ENCODE measurements around the gene LUZP2. TPM values are rescaled to one million over a fixed set of nuclear protein-coding genes. Genes with fewer than 3 reads are reported as not detected.

Gene LUZP2
- total RNA-seq, 1 donor from 2014 or later, result 42.0 TPM

- FAIRE-seq, result no peak
- DNase-seq (ENCODE audit: low spot score in 2 of 2), result no peak
Measured at GRCh38 chr11:24697522-24698111, 200.8 kb downstream of the LUZP2 start.

- no peak for DNase-seq (ENCODE audit: low spot score in 2 of 2)
- FAIRE-seq, result no peak
Measured at GRCh38 chr11:24704716-24705115, 207.9 kb downstream of the LUZP2 start.

- DNase-seq (ENCODE audit: low spot score in 2 of 2), result no peak
- no peak for FAIRE-seq
Measured at GRCh38 chr11:24705474-24705873, 208.6 kb downstream of the LUZP2 start.

GRCh38 chr11:24708616-24709015, 211.8 kb downstream of the LUZP2 start:
- FAIRE-seq (no peak), DNase-seq (ENCODE audit: low spot score in 2 of 2) (no peak)

- DNase-seq (ENCODE audit: low spot score in 2 of 2) (no peak), FAIRE-seq (no peak)
Measured at GRCh38 chr11:24709928-24710565, 213.2 kb downstream of the LUZP2 start.

- FAIRE-seq (no peak), DNase-seq (ENCODE audit: low spot score in 2 of 2) (no peak)
Measured at GRCh38 chr11:24714601-24715000, 217.7 kb downstream of the LUZP2 start.

GRCh38 chr11:24716403-24716802, 219.6 kb downstream of the LUZP2 start:
- FAIRE-seq (no peak), DNase-seq (ENCODE audit: low spot score in 2 of 2) (no peak)

- no peak for FAIRE-seq
- DNase-seq (ENCODE audit: low spot score in 2 of 2), result no peak
Measured at GRCh38 chr11:24723231-24723630, 226.4 kb downstream of the LUZP2 start.

- FAIRE-seq, result no peak
- DNase-seq (ENCODE audit: low spot score in 2 of 2), result no peak
Measured at GRCh38 chr11:24731554-24731953, 234.7 kb downstream of the LUZP2 start.

GRCh38 chr11:24734742-24735237, 237.9 kb downstream of the LUZP2 start:
- FAIRE-seq (no peak), DNase-seq (ENCODE audit: low spot score in 2 of 2) (no peak)

GRCh38 chr11:24738972-24739371, 242.1 kb downstream of the LUZP2 start:
- FAIRE-seq, result no peak
- DNase-seq (ENCODE audit: low spot score in 2 of 2), result no peak

GRCh38 chr11:24739637-24740036, 242.8 kb downstream of the LUZP2 start:
- FAIRE-seq (no peak), DNase-seq (ENCODE audit: low spot score in 2 of 2) (no peak)

GRCh38 chr11:24747275-24748251, 250.7 kb downstream of the LUZP2 start:
- FAIRE-seq, result no peak
- DNase-seq (ENCODE audit: low spot score in 2 of 2), result no peak

- no peak for DNase-seq (ENCODE audit: low spot score in 2 of 2)
- no peak for FAIRE-seq
Measured at GRCh38 chr11:24748261-24748660, 251.4 kb downstream of the LUZP2 start.

GRCh38 chr11:24754406-24754805, 257.6 kb downstream of the LUZP2 start:
- no peak for DNase-seq (ENCODE audit: low spot score in 2 of 2)
- FAIRE-seq, result no peak

- DNase-seq (ENCODE audit: low spot score in 2 of 2), result no peak
- no peak for FAIRE-seq
Measured at GRCh38 chr11:24755260-24755839, 258.5 kb downstream of the LUZP2 start.

- no peak for FAIRE-seq
- no peak for DNase-seq (ENCODE audit: low spot score in 2 of 2)
Measured at GRCh38 chr11:24759742-24760141, 262.9 kb downstream of the LUZP2 start.

- DNase-seq (ENCODE audit: low spot score in 2 of 2) (no peak), FAIRE-seq (no peak)
Measured at GRCh38 chr11:24760681-24761080, 263.8 kb downstream of the LUZP2 start.

- DNase-seq (ENCODE audit: low spot score in 2 of 2) (no peak), FAIRE-seq (no peak)
Measured at GRCh38 chr11:24762076-24762475, 265.2 kb downstream of the LUZP2 start.

GRCh38 chr11:24767411-24767810, 270.6 kb downstream of the LUZP2 start:
- no peak for FAIRE-seq
- no peak for DNase-seq (ENCODE audit: low spot score in 2 of 2)

GRCh38 chr11:24773322-24773721, 276.5 kb downstream of the LUZP2 start:
- no peak for FAIRE-seq

More at GRCh38 chr11:24773322-24773721, 276.5 kb downstream of the LUZP2 start:
- DNase-seq (ENCODE audit: low spot score in 2 of 2), result no peak
